GM19035 (cell line): ENCODE results near the gene SPSB4.

Experiments used
- ATAC-seq: cut with Tn5 transposase; IDR thresholded peaks from one replicate; pipeline ENCODE4 v1.9.1; 2021; ENCODE audit not compliant: unreplicated experiment

Gene SPSB4

DNA sequence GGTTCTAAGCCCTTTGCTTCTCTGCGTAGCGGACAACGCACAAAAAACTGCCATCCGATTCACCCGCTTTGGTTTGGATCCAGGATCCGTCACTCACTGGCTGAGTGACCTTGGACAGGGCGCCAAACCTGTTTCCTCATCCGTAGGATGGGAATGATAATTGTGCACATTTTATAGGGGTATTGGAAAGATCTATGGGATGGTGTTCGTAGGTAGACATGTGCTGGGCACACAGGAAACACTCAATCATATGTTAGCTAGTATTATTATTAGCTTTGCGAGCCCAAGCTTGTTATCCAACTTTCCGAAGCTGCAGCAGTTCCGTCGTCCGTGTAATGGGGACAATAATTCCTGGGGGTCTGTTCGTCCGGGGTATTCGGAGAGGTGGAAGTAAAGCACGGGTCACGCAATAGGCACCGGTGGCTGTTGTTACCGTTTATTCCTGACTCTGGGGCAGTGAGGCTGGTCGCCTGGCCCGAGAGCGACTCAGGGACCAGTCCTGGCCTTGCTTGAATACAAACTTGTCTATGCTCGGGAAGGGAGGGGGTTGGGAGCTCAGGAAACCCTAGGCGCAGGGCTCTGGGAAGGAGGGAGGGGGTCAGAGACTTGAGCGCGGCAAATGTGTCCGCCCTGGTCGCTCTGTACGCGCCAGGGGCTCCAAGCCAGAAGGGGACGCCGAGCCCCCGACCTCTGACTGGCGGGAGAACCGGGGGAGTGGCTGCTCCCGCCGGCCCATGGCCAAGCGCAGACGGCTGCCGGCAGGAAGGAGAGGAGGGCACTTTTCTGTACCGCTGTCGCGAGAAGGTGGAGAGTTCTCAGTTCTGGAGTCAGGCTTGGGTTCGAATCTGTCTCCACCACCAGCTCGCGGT lies 1.3 kb downstream of the SPSB4 start:
- ATAC-seq = no peak

DNA sequence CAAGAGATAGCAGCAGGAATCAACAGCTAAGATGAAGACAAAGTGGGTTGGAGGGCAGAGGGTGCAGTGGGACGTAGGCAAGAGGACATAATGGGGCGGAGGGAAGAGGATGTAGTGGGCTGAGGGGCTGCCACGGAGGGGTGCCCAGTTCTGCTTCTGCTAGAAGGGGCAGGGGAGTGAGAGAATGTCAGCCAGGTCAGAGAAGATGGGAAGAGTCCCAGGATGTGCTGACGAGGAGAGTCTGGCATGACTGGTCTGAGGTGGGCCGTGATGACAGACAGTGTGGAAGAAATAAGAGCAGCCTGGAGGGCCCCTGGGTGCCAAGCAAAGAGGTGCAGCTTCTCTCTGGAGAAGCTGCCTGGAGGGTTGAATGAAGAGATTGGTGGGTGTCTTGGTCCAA lies 4.0 kb downstream of the SPSB4 start:
- ATAC-seq = no peak

DNA sequence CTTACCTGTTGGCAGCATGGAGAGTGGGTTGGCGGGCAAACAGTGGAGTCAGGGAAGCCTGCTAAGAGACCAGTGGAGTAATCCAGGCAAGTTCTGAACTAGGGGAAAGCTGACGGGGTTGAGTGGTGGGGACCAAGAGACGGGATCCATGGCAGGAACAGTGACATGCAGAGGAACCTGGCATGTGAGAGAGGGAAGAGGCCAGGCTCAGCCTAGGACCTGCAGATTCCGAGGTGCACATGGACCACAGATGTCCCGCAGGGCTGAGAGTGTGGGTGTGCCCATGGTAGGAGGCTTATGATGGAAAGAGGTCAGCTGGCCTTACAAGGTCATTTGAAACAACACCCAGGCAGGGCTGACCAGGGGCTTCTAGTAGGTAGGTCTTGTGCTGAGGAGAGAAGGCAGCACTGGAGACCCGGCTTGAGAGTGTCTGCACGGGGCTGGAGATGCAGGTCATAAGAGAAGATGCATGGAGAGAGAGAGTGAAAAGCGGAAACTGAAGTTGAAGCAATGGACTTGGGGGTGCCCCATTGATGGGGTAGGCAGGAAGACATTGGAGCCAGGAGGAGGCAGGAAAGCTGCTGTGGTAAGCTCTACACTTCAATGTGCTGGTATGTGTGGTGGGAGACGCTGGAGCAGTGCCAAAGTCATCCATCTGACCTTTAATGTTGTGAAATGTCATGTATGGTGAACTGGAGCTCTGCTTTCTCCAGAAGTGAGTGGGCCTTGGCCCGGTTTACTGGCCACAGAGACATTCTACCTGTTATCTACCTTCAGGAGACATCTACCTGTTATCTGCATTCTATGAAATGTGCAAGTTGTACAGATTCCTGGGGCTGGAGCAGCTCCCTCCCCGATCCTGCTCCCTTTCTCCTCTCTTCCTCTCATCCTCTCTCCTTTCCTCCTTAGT lies 4.6 kb downstream of the SPSB4 start:
- ATAC-seq = no peak

DNA sequence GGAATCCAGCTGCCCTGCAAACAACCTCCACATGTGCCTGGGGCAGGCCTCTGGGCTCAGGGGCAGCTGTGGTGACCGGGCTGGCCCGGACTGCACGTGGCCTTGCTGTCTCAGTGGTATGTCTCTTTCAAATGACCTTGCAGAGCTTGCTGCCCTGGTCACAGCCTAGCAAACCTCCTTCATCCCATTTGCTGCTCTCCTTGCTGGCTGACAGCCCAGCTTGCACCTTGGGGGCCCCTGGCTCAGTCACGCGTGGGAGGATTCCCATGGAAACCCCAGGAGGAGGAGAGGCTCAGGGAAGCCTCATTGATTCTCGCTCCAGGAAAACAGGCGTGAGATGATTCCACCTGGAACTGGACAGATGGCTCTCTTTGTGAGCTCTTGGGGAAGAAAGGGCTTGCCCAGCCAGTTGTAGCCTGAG lies 5.6 kb downstream of the SPSB4 start:
- no peak for ATAC-seq

DNA sequence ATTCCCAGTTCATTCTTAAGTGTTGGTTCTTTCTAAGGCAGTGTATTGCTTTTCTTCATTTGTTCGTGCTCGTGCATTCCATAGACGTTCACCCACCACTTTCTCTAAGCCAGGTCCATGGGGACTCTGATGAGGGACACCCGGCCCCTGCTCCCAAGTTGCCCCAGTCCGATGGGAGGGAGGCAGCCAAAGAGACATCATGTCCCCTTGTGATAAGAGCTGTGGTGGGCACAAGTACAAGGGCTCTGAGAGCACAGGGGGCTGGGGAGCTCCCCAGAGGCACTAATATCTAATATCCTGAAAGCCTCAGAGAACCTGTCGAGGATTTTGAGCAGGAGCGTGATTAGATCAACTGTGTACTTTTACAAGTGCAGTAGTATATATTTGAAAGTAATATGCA lies 6.3 kb downstream of the SPSB4 start:
- ATAC-seq = no peak

DNA sequence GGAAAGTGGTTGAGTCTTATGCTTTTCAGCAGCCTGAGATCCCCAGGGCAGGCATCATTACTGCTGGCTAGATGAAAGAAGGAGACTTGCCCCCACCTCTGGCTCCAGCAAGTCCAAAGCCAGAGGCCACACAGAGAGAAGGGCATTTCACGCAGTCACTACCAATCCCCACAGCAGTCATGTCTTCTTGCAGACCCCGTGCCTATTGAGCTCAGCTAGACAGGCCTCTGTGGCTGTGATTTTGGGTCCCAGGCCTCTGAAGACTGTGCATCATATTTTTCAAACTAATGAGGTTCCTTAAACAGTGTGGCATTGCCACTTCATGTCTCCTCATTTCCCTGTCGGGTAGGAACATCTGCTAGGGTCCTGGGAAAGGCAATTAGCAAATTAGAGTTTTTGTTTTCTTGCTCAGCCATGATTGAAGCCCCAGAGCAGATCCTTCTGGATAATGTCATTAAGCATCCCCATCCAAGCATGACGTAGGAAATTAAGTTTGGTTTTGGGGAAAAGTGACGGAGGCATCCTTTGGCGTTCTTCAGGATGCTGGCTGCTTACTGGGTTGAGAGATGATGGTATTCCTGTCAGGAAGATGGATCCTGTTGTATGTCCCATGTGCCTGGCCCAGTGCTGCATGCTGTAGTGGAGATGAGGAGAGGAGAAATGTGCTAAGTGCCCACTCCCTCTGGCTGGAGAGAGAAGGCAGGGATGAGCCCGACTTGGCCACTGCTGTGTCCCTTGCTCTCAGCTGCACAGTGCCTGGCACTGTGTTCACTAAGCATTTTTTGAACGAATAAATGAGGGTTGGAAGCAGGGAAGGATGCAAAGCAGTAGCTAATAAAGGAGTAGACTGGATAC lies 7.0 kb downstream of the SPSB4 start:
- no peak for ATAC-seq

DNA sequence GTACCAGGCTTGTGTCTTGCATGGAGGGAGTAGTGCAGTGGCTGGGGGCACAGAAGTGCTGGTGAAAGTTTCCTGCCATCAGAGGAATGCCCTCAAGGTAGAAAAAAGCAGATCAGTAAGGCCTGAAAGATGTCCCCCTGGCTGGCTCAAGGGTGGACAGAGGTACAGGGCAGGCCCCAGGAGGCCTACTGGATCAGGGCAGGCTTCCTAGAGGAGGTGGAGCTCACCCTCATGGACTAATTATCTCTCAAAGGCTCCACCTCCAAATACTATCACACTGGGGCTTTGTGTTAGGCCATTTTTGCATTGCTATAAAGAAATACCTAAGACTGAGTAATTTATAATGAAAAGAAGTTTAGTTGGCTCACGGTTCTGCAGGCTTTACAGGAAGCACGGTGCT lies 7.8 kb downstream of the SPSB4 start:
- ATAC-seq = no peak

DNA sequence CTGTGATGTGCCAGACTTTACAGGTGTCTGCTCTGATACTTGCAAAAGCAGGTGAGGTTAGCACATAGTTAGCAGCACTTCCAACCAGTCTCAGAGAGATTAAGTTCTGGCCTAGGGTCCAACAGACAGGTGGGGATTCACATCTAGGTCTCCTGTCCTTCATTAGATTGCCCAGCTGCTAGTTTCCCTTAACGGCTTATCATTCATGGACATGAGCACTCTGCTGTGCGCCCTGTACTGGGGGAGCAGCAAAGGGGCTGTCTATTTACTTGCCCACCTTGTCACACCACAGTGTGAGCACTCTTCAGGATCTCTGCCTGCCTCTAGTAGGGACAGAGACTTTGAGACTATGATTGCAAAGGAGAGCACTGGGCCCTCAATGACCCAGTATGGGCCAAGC lies 8.7 kb downstream of the SPSB4 start:
- no peak for ATAC-seq

DNA sequence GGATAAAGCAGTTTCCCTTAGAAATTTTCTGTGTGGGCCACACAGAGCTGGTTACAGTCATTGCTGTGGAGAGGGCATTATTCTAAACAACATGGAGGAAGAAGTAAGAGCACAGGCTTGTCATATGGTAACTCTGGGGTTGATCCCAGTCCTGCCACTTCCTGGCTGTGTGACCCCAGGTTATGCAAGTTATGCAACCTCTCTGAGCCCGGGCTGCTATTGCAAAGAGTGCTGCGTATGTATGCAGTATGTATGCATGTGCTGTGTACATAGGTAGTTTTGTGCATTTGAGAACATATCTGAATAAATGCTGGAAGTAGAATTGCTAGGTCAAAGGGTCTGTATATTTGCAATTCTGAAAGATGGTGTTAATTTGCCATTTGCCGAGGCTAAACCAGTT lies 9.2 kb downstream of the SPSB4 start:
- no peak for ATAC-seq

DNA sequence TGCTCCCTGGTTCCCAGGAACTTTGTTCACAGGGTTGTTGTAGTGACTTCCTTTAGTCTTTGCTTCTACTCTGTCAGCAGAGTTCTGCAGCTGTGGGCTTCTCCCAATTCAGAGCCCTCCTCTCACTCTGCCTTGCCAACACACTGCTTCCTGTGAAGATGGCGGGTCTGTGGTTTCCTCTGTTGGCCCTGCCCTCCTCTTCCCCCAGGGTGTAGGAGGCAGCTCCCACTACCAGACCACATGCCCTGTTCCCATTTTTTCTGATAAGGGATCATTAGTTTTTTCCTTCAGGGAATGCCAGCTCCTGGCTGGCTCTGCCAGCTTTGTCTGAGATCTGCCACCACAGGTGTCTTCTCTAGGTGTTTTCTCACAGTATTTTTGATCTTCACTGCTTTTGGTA lies 12.7 kb downstream of the SPSB4 start:
- no peak for ATAC-seq

DNA sequence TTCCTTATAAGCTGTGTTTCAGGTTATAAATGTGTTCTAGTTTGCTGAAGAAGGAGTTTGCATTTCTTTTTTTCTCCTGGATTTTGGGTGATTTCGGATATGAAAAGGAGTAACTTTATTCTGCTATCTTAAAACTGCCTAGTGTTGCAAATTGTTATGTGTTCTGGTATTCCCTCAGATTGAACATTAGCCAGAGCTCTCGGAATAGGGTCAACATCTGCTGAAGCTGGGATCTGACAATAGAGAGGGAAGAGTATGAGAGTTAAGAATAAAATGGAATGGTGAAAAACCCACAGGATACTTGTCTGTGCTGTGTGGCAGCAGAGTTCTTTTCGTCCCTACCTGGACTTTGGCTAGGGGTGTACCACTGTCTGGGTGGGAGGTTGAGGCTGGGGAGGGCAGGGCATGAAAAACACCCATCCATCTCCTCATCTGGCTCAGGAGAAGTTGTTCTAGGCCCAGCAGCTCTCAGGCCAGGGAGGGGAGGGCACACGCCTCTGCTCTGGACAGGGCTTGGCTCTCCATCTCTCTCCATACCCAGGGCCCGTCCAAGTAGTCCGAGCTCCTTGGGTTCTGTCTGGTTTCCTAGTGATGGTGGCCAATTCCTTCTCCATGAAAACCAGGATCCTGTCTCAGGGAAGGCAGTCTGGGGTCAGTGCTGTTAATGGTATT lies 13.2 kb downstream of the SPSB4 start:
- no peak for ATAC-seq

DNA sequence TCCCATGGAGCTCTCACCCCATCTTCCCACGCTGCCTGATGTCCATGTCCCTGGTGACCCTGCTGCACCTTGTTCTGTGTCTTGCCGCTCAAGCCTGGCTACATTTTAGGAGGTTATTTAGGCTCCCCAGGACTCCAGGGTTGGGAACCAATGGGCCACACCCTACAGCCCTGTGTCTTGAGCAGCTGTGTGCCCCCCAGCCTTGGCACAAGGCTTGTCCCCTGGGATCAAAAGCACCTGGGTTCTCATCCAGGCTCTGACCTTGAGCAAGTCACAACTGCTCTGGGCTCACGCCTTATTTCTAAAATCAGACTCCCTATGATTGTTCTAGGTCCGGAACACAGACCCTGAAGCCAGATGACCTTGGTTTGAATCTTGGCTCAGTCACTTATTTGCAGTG lies 14.1 kb downstream of the SPSB4 start:
- ATAC-seq = no peak

DNA sequence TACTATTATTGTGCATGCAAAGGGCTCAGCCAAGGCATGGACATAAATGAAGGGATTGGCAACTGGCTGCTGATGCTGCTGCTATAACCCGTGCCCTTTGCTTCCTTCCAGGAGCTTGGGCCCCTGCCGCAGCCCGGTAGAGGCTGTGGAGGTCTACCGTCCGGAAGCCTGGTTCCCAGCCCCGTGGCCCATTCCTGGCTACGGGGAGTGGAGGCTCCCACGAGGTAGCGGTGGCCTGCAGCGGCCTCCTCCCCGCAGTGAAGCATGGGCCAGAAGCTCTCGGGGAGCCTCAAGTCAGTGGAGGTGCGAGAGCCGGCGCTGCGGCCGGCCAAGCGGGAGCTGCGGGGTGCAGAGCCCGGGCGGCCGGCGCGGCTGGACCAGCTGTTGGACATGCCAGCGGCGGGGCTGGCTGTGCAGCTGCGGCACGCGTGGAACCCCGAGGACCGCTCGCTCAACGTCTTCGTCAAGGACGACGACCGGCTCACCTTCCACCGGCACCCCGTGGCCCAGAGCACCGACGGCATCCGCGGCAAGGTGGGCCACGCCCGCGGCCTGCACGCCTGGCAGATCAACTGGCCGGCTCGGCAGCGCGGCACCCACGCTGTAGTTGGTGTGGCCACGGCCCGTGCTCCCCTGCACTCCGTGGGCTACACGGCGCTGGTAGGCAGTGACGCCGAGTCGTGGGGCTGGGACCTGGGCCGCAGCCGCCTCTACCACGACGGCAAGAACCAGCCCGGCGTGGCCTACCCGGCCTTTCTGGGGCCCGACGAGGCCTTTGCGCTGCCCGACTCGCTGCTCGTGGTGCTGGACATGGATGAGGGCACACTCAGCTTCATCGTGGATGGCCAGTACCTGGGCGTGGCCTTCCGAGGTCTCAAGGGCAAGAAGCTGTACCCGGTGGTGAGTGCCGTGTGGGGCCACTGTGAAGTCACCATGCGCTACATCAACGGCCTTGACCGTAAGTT lies 15.0 kb downstream of the SPSB4 start:
- ATAC-seq = no peak

DNA sequence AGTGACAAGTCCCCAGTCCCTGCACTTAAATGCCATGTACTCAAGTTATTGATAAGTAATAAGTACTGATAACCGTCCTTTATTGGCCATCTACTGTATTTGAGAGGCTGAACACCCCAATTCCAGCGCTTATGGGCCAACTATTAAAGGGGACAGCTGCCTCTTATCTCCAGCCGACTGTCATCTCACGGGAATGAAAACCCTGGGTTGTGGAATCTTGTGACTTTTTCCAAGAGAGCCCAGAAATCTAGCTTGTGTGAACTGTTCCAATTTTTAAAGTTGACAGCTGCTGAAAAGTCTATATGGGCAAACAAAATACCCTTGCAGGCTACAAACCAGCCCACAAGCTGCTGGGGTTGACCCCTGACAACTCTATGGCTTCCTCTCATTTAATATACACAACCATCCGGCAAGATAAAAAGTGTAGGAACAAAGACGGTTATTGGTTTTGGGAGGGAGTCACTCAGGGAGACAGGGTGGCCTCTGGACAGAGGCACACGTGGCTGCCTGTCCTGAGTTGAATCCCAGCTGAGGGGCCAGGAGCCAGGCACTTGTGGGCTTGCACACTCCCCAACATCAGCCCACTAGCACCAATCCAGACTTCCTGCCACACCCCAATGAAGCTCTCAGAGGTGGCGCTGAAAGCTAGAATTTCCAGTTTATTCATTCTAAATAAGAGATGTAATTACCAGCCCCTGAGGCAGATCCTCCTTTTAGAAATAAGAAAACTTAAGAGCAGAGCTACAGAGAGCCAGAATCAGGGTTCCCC lies 16.2 kb downstream of the SPSB4 start:
- no peak for ATAC-seq

DNA sequence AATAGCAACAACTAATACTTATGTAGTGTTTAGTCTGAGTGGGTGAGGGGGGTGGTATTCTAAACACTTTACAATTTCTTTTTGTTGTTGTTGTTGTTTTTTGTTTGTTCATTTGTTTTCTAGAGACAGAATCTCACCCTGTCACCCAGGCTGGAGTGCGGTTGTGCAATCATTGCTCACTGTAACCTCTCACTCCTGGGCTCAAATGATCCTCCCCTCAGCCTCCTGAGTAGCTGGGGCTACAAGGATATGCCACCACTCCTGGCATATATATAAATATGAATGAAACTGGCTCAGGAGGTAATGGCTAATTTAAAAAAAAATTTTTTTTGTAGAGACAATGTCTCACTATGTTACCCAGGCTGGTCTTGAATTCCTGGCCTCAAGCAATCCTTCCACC lies 19.1 kb downstream of the SPSB4 start:
- ATAC-seq = no peak

DNA sequence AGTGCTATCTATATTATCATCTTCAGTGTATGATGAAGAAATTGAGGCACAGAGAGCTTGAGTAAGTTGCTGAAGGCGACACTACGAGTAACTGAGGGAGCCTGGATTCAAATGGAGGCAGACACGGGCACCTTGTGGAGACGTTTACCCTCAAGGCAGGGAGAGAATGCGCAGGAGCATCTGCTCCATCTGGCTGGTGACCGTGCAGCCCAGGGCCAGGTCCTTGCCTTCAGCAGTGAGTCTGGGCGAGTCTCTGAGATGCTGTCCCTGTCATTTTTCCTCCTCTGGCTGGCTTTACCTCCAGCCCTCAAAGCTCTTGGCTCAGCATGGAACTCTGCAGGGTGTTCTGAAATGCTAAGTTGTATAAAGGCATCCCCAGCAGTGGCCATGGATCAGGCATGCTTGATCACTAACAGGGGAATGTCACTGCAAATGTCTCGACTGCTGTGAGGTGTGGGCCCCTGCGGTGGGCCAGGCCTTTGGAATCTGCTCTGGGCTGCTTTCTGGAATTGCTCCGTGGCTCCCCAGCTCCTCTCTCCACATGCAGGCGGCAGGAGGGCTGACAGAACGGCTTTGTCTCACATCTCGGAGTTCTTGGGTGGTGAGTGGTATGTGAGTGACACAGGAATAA lies 19.7 kb downstream of the SPSB4 start:
- no peak for ATAC-seq

DNA sequence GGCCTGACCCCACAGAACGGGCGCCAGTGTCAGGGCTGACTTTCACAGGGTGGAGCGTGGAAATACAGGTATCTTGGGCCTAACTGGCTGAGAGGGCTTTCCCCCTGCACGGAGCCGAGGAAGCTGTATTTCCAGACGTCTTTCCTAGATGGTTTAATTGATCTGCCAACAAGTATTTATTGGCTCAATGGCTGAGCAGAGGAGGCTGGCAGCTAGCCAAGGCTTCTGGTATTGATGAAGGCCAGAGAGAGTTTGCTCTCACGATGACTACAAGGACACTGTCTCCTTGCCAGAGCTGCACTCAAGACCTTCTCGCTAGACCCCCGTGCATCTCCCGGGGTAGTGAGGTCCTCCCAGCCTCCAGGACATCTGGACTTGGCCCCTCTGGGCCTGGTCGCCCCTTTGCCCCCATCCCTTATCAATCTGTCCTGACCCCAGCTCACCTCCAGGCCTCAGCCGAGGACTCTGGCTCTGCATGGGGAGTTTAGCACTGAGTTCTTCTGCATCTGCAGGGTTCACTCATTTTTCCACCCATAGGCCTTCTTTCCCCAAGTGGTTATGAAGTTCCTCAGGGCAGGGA lies 20.6 kb downstream of the SPSB4 start:
- ATAC-seq = no peak

DNA sequence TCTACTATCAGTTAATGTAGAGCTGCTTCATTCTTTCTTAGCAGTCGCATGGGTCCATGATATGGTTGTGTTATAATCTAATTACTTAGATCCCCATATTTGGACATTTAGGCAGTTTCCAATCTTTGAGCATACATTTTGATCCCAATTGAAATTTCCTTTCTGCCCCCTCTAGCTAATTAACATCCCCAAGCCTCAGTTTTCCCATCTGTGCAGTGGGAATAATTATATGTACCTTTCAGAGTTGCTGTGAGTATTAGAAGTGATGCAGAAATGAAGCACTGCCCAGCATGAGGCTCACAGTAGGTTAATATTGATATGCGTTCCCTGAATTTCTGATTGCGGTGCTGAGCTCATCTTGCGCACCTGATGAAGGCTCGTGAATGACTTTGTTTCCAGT lies 21.8 kb downstream of the SPSB4 start:
- no peak for ATAC-seq
